CD4-positive, alpha-beta T cell treated with Interleukin-1 beta for 1 hour (primary cell): ENCODE results near the gene RTF1.

Source experiments
- DNase-seq, 2 donors: peaks; one replicate each; pipeline ENCODE4 v3.0.0-alpha.2; 2020 to 2022

RTF1 gene

GRCh38 chr15:41489641-41490040 lies 72.7 kb downstream of the RTF1 start:
- DNase-seq: no peak

- no peak for DNase-seq
Observed at GRCh38 chr15:41490355-41490754, 73.5 kb downstream of the RTF1 start.

GRCh38 chr15:41491889-41492288 lies 75.0 kb downstream of the RTF1 start:
- DNase-seq: no peak

GRCh38 chr15:41492597-41493204 lies 75.8 kb downstream of the RTF1 start:
- no peak for DNase-seq

GRCh38 chr15:41493205-41493901 lies 76.5 kb downstream of the RTF1 start, which contains the start of gene ITPKA:
Gene ITPKA, plus strand, starts transcription at chr15:41493874. Its CDS starts 54 bp downstream, at chr15:41493928.
- DNase-seq: peak; percentile 74 to 77

- no peak for DNase-seq
Observed at GRCh38 chr15:41493902-41494189, 77.0 kb downstream of the RTF1 start.

- no peak for DNase-seq
Observed at GRCh38 chr15:41494190-41494921, 77.5 kb downstream of the RTF1 start.

- peak in 1 of 2 donors; percentile 22 for DNase-seq
Observed at GRCh38 chr15:41494922-41495735, 78.2 kb downstream of the RTF1 start.

- DNase-seq: no peak
Observed at GRCh38 chr15:41495736-41496599, 79.1 kb downstream of the RTF1 start.

GRCh38 chr15:41498657-41499056 lies 81.8 kb downstream of the RTF1 start:
- no peak for DNase-seq

- no peak for DNase-seq
Observed at GRCh38 chr15:41499109-41499851, 82.4 kb downstream of the RTF1 start.

- DNase-seq: no peak
Observed at GRCh38 chr15:41501191-41501917, 84.5 kb downstream of the RTF1 start.

- no peak for DNase-seq
Observed at GRCh38 chr15:41501931-41502794, 85.3 kb downstream of the RTF1 start.

- no peak for DNase-seq
Observed at GRCh38 chr15:41502795-41503668, 86.1 kb downstream of the RTF1 start.

- DNase-seq: no peak
Observed at GRCh38 chr15:41503669-41504010, 86.7 kb downstream of the RTF1 start.

- no peak for DNase-seq
Observed at GRCh38 chr15:41504751-41505492, 88.0 kb downstream of the RTF1 start.

- no peak for DNase-seq
Observed at GRCh38 chr15:41505776-41506175, 88.9 kb downstream of the RTF1 start.

- DNase-seq: no peak
Observed at GRCh38 chr15:41506796-41507341, 90.0 kb downstream of the RTF1 start.
